Middle frontal gyrus (tissue), 1 donor: ENCODE data around the gene BPIFB3.
"Not testable (repeated sequence)": the region's sequence is repeated elsewhere in the genome, so short reads cannot be mapped to it uniquely, and the experiment has no call there.

Source experiments
- DNase-seq: peaks from one replicate; pipeline ENCODE4 v3.0.0-alpha.2; 2015; ENCODE audit warnings: low spot score; ENCODE audit errors: extremely low spot score

The BPIFB3 gene

DNA sequence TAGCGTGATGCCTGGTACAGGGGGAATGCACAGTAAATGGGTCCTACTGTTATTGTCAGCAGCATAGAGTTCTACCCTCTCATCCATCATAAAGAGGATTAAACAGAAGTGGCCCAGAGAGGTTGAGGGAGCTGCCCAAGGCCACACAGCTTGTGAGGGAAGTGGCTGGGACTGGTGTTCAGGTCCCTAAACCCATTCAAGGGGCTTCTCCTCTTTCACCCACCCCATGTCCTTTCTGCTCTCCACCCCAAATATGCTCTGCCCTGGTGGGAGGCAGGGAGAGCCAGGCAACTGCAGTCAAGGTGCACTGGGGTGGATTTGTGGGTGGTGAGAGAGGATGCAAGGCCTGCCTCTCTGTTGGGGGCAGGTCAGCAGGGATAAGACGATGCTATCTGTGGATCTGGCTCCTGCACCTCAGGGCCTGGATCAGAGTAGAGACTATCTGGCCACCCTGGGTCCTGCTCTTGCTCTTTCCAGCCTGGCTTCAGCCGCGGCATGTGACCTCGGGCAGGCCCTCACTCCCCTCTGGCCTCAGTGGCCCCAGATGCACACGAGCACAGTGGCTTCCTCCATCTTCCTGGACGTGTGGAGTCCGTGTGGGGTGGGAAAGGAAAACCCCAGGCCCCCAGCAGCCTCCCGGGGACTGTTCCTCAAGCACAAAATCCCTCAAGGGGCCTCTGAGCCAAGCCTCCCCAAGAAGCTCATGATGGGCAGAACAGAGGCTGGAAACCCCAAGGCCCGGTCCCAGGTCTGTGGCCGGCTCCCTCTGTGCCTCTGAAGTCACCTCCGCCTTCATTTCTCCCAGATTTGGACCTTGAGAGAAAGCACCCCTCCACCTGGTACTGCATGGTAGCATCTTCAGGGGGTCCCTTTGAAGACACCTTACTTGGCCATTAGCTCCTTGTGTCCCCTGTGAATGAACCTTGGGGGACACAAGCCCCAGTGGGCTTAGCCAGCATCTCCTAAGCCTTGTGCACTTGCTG, 25.6 kb upstream of the BPIFB3 start:
- no peak for DNase-seq

DNA sequence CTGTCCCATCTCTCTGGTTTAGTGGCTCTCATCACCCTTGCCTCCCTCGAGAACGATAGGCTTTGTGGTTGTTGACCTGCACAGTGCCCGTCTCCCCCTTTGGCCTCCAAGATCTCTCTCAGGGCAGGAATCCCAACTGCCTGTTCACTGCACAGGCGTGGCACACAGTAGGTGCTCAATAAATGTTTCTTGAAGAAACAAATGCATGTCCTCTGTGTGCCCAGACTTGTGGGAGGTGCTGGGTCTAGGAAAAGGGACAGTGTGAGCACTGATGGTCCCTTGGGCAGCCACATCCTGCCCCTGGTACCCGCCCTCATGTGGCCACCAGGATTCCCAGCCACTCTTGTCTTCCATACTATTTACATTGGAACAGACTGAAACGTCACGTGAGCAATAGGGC, 24.8 kb upstream of the BPIFB3 start:
- DNase-seq: no peak

GRCh38 chr20:33030076-33030475, 23.6 kb upstream of the BPIFB3 start:
- no peak for DNase-seq

GRCh38 chr20:33030569-33030968, 23.1 kb upstream of the BPIFB3 start:
- no peak for DNase-seq

DNA sequence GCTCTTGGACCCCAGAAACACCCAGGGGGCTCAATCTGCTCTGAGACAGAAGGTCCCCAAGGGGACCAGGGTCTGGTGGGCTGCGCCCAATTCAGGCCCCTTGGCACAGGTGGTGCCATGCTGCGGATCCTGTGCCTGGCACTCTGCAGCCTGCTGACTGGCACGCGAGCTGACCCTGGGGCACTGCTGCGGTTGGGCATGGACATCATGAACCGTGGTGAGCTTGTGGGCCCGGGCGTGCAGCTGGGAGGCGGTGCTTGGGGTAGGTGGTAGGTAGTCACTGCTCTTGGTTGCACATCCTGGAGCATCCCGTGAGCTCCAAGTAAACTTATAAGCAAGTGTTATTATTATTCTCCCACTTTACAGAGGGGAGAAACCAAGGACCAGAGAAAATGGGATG, 22.2 kb upstream of the BPIFB3 start, which contains the start of gene BPIFB6:
TSS of gene BPIFB6 (plus strand) at position 118 of the 400 bp plus-strand sequence. CDS start at position 118, 0 bp downstream.
- no peak for DNase-seq

- no peak for DNase-seq
Observed at GRCh38 chr20:33032555-33032954, 21.1 kb upstream of the BPIFB3 start.

- DNase-seq: no peak
Observed at GRCh38 chr20:33033381-33033780, 20.3 kb upstream of the BPIFB3 start.

DNA sequence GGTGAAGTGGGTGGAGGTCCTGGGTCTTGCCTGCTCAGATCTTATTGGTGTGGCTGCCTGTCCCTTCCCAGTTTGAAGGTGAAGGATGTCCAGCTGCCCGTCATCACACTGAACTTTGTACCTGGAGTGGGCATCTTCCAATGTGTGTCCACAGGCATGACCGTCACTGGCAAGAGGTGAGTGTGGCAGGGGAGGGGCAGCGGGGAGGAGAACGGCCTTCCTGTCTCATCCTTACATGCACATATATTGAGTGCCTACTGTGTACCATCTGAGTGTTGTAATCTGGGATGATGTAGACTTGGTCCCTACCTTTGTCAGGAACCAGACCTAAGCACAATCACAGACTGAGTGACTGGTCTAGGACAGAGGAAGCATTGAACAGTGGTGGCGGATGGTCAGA, 19.6 kb upstream of the BPIFB3 start:
- no peak for DNase-seq

GRCh38 chr20:33034901-33035492, 18.7 kb upstream of the BPIFB3 start:
- no peak for DNase-seq

GRCh38 chr20:33037456-33037855, 16.2 kb upstream of the BPIFB3 start:
- no peak for DNase-seq

- DNase-seq: no peak
Observed at GRCh38 chr20:33038243-33038642, 15.5 kb upstream of the BPIFB3 start.

DNA sequence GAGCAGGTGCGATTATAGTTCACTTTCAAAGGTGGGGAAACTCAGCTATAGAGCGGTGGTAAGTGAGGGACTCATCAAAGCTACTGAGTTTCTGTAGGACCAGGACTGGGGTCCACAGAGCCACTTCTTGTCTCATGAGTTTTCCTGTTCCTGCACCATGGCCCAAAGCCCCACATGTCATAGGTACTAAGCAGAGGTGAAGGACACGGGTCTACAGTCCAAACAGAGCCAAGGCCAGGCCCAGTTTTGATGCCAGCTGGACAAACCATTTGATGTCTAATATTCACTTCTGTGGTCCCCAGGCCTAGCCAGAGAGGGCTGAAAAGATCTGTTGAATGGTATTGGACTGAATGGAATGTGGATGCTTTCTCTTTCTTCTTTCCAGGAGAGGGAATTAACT, 11.3 kb upstream of the BPIFB3 start:
- no peak for DNase-seq

DNA sequence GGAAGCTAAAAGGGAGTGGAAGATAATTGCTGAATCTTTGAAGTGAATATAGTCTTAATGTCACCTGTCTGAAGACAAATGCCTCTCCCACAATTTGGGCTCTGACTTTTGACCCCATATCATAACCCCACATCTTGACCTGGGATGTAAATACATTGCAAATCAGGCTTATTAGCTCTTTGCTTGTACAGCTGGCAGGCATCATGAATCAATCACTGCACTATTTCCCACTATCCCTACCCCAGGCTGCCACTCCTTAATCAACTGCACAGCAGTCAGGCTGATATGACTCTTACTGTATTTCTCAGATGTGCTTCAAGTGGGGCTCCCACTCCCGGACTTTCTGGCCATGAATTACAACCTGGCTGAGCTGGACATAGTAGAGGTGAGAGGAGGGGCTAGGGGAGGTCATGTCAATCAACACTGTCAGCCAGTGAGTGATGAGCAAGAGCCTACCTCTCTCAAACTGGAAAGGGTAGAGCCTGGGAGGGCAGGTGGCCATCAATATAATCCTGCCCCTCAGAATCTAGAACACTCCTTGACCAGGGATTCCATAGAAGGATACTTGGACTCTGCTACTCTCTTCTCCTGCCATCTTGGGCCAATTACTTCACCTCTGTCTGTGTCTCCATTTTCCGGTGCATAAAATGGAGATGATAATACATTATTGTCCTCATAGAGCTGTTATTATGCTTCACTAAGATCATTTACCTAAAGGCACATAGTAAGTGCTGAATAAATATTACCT, 10.5 kb upstream of the BPIFB3 start:
- no peak for DNase-seq

DNA sequence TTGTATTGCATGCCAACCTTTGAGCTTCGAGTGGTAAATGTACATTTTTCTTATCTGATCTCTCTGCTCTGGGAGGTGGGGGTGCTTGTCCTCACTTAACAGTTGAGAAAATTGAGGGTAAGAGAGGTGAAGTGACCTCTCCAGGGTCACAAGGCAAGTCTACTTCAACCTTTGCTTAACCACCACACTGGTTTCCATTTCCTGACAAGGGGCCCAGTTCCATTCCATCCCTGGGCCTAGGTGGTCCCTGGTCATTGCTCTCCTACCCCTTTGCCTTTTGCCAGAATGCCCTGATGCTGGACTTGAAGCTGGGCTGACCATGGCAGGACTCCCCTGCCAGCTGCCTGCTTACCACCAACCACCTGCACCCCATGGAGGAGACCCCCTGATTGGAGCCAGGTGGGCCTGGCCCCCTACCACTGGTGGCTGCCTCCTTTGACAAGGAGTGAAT, 9.9 kb upstream of the BPIFB3 start:
- no peak for DNase-seq

DNA sequence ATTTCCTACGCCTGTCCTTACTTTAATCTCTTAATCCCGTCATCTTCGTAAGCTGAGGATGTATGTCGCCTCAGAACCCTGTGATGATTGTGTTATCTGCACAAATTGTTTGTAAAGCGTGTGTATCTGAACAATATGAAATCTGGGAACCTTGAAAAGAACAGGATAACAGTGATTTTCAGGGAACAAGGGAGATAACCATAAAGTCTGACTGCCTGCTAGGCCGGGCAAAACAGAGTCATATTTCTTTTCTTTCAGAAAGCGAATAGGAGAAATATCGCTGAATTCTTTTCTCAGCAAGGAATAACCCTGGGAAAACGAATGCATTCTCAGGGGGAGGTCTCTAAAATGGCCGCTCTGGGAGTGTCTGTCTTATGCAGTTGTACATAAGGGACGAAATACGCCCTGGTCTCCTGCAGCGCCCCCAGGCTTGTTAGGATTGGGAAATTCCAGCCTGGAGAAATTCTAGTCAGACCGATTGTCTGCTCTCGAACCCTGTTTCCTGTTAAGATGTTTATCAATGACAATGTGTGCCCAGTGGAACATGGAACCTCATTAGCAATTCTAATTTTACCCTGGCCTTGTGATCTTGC, 8.5 kb upstream of the BPIFB3 start:
- not testable (repeated sequence) for DNase-seq

DNA sequence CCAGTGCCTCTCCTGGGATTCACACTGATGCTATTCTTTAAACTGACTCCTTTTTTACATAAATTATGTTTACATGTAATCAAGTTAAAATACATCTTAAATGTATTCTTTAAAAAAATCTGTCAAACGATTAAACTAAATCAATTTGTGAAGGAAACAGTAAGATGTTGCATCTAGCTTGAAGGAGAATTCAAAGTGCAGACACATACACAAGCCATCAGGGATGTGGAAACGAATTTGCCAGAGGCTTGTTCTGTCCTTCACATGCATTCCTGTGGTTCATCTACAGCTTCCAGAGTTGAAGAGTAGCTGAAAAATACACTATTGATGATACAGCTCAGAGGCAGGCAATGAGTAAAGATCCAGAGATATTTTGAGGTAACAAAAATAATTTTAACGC, 7.3 kb upstream of the BPIFB3 start:
- no peak for DNase-seq

GRCh38 chr20:33051333-33051732, 2.4 kb upstream of the BPIFB3 start:
- DNase-seq: no peak

DNA sequence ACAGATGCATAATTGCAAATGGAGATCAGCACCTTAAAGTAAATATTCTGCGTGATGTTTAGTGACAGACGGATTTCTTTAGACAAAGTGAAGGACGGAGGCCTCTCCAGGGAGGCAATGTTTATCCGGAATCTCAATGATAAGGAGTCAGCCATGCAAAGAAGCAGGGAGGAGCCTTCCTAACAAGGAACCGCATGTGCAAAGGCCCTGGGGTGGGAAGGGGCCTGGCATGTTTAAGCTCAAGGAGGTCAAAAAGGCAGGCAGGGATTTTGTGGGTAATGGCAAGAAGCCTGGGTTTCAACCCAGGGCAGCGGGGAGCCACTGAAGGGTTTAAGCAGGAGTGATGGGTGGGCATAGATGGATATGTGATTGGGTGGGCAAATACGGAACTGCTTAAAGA, 678 bp downstream of the BPIFB3 start:
- no peak for DNase-seq

DNA sequence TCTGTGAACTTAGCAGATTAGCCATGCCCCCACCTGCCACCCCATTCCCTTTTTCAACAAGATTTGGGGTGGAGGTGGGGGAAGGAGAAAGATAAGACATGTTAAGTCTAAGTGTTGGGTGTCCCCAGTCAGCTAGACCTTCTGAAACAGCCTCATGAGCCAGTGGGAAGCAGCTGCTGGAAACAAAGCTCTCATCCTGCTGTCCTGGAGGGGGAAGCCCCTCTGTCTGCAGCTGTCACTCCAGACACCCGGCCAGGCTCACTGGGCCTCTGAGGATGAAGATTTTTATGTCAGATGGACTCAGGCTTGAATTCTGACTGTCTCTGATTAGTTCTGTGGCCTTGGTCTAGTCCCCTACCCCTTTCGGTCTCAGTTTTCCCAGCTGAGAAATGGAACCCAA, 1.1 kb downstream of the BPIFB3 start:
- no peak for DNase-seq

DNA sequence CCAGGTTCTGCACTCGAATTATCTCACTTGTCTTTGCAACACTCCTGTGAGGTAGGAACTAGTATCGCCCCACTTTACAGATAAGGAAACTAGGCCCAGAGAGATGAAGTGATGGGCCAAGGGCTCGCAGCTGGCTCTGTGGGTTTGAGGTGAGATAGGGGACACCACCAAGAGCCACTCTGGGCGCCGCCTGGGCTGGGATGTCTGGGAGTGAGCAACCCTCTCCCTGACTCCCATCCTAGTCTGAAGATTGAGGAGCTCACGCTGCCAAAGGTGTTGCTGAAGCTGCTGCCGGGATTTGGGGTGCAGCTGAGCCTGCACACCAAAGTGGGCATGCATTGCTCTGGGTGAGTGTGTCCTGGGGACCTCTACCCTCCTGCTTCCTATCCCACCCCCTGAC, 5.4 kb downstream of the BPIFB3 start:
- DNase-seq: no peak

DNA sequence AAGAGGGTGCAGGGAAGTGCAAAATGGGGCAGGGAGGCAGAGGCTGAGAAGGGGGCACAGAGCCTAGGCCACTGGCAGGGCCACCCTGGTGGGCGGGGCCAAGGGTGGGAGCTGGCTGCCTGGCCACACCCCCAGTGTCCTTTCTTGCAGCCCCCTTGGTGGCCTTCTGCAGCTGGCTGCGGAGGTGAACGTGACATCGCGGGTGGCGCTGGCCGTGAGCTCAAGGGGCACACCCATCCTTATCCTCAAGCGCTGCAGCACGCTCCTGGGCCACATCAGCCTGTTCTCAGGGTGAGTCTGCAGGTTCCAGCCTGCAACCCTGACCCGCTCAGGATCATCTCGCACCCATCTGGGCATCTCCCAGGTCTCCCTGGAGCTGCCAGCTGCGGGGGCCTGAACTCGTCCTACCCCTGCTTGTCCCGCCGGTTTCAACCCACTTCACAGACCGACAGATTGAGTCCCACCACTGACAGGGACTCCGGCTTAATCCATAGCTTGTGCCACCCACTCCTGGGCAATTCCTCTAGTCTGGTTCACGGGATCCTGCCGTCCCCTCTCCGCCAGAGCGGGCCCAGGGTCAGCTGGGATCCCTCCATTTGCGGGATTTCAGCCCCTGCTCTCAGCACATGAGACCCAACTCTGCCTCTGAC, 6.2 kb downstream of the BPIFB3 start:
- DNase-seq: no peak
